ENCODE results near the gene UFC1.

The UFC1 gene

DNA sequence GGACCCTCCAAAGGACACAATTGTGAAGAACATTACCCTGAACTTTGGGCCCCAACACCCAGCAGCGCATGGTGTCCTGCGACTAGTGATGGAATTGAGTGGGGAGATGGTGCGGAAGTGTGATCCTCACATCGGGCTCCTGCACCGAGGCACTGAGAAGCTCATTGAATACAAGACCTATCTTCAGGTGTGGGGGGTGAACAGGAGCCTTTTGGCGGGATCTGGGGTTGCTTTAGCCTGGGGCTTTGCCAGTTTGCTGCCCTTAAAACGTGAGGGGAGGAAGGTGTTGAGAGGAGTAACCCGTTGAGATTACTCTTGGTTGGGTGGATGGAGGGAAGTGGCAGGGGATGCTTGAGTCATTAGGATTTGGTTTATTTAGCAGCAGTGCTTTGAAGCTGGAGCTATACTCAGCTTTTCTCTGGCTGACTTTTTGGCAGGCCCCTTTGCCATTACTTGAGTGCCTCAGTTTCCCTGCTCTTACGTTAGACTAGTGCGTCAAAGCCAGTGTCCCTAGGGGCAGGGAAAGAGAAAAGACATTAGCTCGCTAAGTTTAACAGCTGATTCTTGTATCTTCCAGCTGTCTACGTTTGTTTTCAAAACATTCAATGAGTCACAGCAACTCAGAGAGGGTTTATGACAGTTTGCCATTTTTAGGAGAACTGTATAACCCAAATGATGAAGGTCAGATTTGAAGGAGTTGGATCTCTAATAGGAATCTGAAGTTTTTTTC is 52.8 kb downstream of the UFC1 start:
- TF ChIP-seq, protein P1, sequence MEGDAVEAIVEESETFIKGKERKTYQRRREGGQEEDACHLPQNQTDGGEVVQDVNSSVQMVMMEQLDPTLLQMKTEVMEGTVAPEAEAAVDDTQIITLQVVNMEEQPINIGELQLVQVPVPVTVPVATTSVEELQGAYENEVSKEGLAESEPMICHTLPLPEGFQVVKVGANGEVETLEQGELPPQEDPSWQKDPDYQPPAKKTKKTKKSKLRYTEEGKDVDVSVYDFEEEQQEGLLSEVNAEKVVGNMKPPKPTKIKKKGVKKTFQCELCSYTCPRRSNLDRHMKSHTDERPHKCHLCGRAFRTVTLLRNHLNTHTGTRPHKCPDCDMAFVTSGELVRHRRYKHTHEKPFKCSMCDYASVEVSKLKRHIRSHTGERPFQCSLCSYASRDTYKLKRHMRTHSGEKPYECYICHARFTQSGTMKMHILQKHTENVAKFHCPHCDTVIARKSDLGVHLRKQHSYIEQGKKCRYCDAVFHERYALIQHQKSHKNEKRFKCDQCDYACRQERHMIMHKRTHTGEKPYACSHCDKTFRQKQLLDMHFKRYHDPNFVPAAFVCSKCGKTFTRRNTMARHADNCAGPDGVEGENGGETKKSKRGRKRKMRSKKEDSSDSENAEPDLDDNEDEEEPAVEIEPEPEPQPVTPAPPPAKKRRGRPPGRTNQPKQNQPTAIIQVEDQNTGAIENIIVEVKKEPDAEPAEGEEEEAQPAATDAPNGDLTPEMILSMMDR (IDR thresholded peaks at IDR 0.05; ENCODE audit: extremely low read depth, insufficient read depth, missing control alignments), result no peak
- DNase-seq (ENCODE audit: low spot score), result no peak
- in situ Hi-C loops (cut with MboI; ENCODE audit: low pct_unique_long_range_greater_than_20kb, low sequenced_read_pairs, unreplicated experiment), result no loop called here

DNA sequence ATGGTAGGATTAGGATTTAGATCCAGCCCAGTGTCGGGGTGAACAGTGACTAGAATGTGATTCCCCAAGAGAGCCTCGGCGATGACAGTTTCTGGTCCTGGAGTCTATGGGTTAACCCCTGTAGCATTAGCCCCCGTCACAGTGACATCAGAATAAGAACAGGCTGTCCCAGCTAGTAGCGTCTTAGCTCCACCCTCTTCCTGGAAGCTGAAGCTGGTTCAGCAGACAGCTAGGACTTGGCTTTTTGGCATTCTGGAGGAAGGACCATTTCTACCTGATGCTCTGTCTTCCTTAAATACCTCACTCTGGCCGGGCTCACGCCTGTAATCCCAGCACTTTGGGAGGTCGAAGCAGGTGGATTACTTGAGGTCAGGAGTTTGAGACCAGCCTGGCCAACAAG is 53.4 kb downstream of the UFC1 start:
- TF ChIP-seq, protein P1 (IDR thresholded peaks at IDR 0.05; ENCODE audit: extremely low read depth, insufficient read depth, missing control alignments), result no peak
- no peak for DNase-seq (ENCODE audit: low spot score)
- in situ Hi-C loops (cut with MboI; ENCODE audit: low pct_unique_long_range_greater_than_20kb, low sequenced_read_pairs, unreplicated experiment), result no loop called here
